ENCODE results near the gene GAL3ST3.
"Not testable (repeated sequence)": the region's sequence is repeated elsewhere in the genome, so short reads cannot be mapped to it uniquely, and the experiment has no call there.

GAL3ST3 gene

GRCh38 chr11:66012946-66013761 lies 35.8 kb downstream of the GAL3ST3 start:
- DNase-seq (ENCODE audit: low read depth) = no peak

GRCh38 chr11:66012371-66012945 lies 36.5 kb downstream of the GAL3ST3 start:
- DNase-seq (ENCODE audit: low read depth) = no peak

GRCh38 chr11:66011785-66012303 lies 37.1 kb downstream of the GAL3ST3 start, which contains the start of gene CST6:
Gene CST6 (plus strand): TSS chr11:66012008. CDS start chr11:66012045, 37 bp downstream.
- no peak for DNase-seq (ENCODE audit: low read depth)

GRCh38 chr11:66011239-66011784 lies 37.6 kb downstream of the GAL3ST3 start:
- no peak for DNase-seq (ENCODE audit: low read depth)

GRCh38 chr11:66010036-66010435 lies 38.9 kb downstream of the GAL3ST3 start:
- not testable (repeated sequence) for DNase-seq (ENCODE audit: low read depth)

- DNase-seq (ENCODE audit: low read depth) = no peak
These were observed 40.4 kb downstream of the GAL3ST3 start for GRCh38 chr11:66008468-66009101.

- no peak for DNase-seq (ENCODE audit: low read depth)
These were observed 40.9 kb downstream of the GAL3ST3 start for GRCh38 chr11:66008095-66008467.

GRCh38 chr11:66007201-66007634 lies 41.7 kb downstream of the GAL3ST3 start:
- DNase-seq (ENCODE audit: low read depth) = no peak

- no peak for DNase-seq (ENCODE audit: low read depth)
These were observed 42.1 kb downstream of the GAL3ST3 start for GRCh38 chr11:66006891-66007176.

GRCh38 chr11:66006134-66006890 lies 42.6 kb downstream of the GAL3ST3 start:
- no peak for DNase-seq (ENCODE audit: low read depth)

GRCh38 chr11:66004186-66004585 lies 44.8 kb downstream of the GAL3ST3 start:
- DNase-seq (ENCODE audit: low read depth) = no peak

GRCh38 chr11:66003291-66003690 lies 45.7 kb downstream of the GAL3ST3 start:
- DNase-seq (ENCODE audit: low read depth) = no peak

GRCh38 chr11:66002648-66003225 lies 46.2 kb downstream of the GAL3ST3 start:
- no peak for DNase-seq (ENCODE audit: low read depth)

GRCh38 chr11:66001942-66002647 lies 46.9 kb downstream of the GAL3ST3 start, which contains the start of the genes BANF1 and EIF1AD:
Gene BANF1 (plus strand): TSS chr11:66002503. CDS start chr11:66003251, 748 bp downstream.
Gene EIF1AD (minus strand): TSS chr11:66002157. CDS start chr11:66000389, 1,768 bp downstream.
- peak; percentile 93 for DNase-seq (ENCODE audit: low read depth)

GRCh38 chr11:65997286-65997685 lies 51.7 kb downstream of the GAL3ST3 start:
- DNase-seq (ENCODE audit: low read depth) = no peak

GRCh38 chr11:65992056-65992455 lies 56.9 kb downstream of the GAL3ST3 start:
- no peak for DNase-seq (ENCODE audit: low read depth)
